ENCODE results near the gene RIN2. TPM values are rescaled to one million over a fixed set of nuclear protein-coding genes. Genes with fewer than 3 reads are reported as not detected.
A peak's percentile ranks its signal among the peaks of the same experiment; 100 is the strongest.

Gene RIN2
- total and polyA plus RNA-seq, 2 of the 4 experiments (the other 2 are of a cell fraction) = 16.1 to 72.2 TPM

- peak overlapping the region; percentile 84 for H3K4ac ChIP-seq (ENCODE audit: low read depth, low read length)
- H2BK20ac ChIP-seq (ENCODE audit: low read depth, low read length) = peak overlapping the region; percentile 86
- peak; percentile 42 for DNase-seq
- in situ Hi-C loops (cut with MboI; ENCODE audit: low sequenced_read_pairs) = loop anchor here (5.0 to 10.0 kb wide), 2 partner anchors 101 to 189 kb away; no protein-coding TSS in a partner anchor
- no TSS peak for BruUV-seq (replicated peaks)
- POLR2A ChIA-PET (ENCODE audit: unreplicated experiment) = interaction anchor here (1.3 to 1.7 kb wide), 3 partner anchors 100 to 104 kb away, joined by 4 to 5 read pairs (median 5); no protein-coding TSS in a partner anchor
- ATAC-seq (ENCODE audit: low read depth) = no peak; the same call in 1 of the 2 replicates
- peak overlapping the region; percentile 76 for H2BK120ac ChIP-seq (ENCODE audit: low read depth, low read length)
- H3K4me2 ChIP-seq (ENCODE audit: low read depth, low read length) = peak overlapping the region; percentile 13; the same call in 1 of the 2 replicates
- H3K4me3 ChIP-seq (ENCODE audit: insufficient read depth, low read depth, low read length) = no peak overlapping the region
- peaks cover 9 to 63% of the 10 kb centered on the region in 2 experiments for H3K79me1 ChIP-seq (ENCODE audit: low read depth in 1 of 2, low read length in 2 of 2)
- H4K5ac ChIP-seq (ENCODE audit: low read depth, low read length) = peak overlapping the region; percentile 65; the same call in 1 of the 2 replicates
- H2AK9ac ChIP-seq (replicated peaks; ENCODE audit: low read depth, low read length, poor library complexity) = no peak overlapping the region
- TF ChIP-seq RCOR1 (IDR thresholded peaks at IDR 0.05; ENCODE audit: insufficient replicate concordance, low read length) (no peak), FOS (IDR thresholded peaks at IDR 0.05; ENCODE audit: low read depth, low read length) (no peak), MAZ (IDR thresholded peaks at IDR 0.05; ENCODE audit: borderline replicate concordance, low read depth, low read length) (no peak), RAD21 (IDR thresholded peaks at IDR 0.05; ENCODE audit: low read length) (no peak), MXI1 (IDR thresholded peaks at IDR 0.05; ENCODE audit: borderline replicate concordance, low read depth, low read length) (no peak), POLR2A (IDR thresholded peaks at IDR 0.05; ENCODE audit: low read depth, low read length) (no peak), CEBPB (IDR thresholded peaks at IDR 0.05; ENCODE audit: low read depth, low read length) (no peak), SMC3 (IDR thresholded peaks at IDR 0.05; ENCODE audit: low read depth, low read length) (no peak), MAFK (IDR thresholded peaks at IDR 0.05; ENCODE audit: low read depth, low read length) (no peak), CTCF (conservative IDR thresholded peaks at IDR 0.05; ENCODE audit: low read depth, low read length) (no peak), ELK1 (IDR thresholded peaks at IDR 0.05; ENCODE audit: borderline replicate concordance, low read depth, low read length) (no peak)
- H3K56ac ChIP-seq (ENCODE audit: extremely low read depth, insufficient read depth, low read length) = peak overlapping the region; percentile 61; the same call in 1 of the 2 replicates
- H3K23ac ChIP-seq (ENCODE audit: low read depth, low read length) = peak overlapping the region; percentile 84
- peaks cover 12% of the 10 kb centered on the region for H3K9me1 ChIP-seq (ENCODE audit: insufficient read depth, low read length)
- H3K4me1 ChIP-seq (ENCODE audit: control insufficient read depth, insufficient read depth, low read length) = peaks cover 22% of the 10 kb centered on the region
- intact Hi-C loops (cut with micrococcal nuclease) = loop anchor here (1.0 to 2.0 kb wide), 4 partner anchors 29 to 208 kb away; no protein-coding TSS in a partner anchor
- WGBS, 2 experiments (ENCODE audit: extremely low coverage in 2 of 2, insufficient read length in 1 of 2) = no CpG with 5 or more reads among the region's 1 CpG
- CTCF ChIA-PET = interaction anchor here (0.6 to 2.8 kb wide), 4 partner anchors 22 to 167 kb away, joined by 3 to 10 read pairs (median 4); no protein-coding TSS in a partner anchor
- H4K91ac ChIP-seq (ENCODE audit: insufficient read depth, low read depth, low read length) = peak overlapping the region; percentile 76
- H3K18ac ChIP-seq (ENCODE audit: low read depth, low read length) = peak overlapping the region; percentile 83; the same call in 1 of the 2 replicates
- peak overlapping the region; percentile 96 for H2BK5ac ChIP-seq (ENCODE audit: low read depth, low read length, poor library complexity, severe bottlenecking)
- peak overlapping the region; percentile 87 for H3K27ac ChIP-seq (ENCODE audit: insufficient read depth, low read length)
- 0 out of 2 replicates have a peak, but pooled peaks cover 2% of the 10 kb centered on the region for H3K9me3 ChIP-seq (ENCODE audit: control insufficient read depth, insufficient read depth, low read length)
- peak overlapping the region; percentile 80 for H3K14ac ChIP-seq (replicated peaks; ENCODE audit: low read depth, low read length)
- peak overlapping the region; percentile 65 to 70; a peak in 3 of 4 replicates for H4K8ac ChIP-seq (ENCODE audit: low read depth in 2 of 2, low read length in 2 of 2)
- H2AFZ ChIP-seq (replicated peaks; ENCODE audit: low read length, poor library complexity) = peak overlapping the region; percentile 68
- no peaks in the 10 kb centered on the region for H4K20me1 ChIP-seq (ENCODE audit: insufficient read depth, low read length)
- H2BK15ac ChIP-seq (ENCODE audit: low read depth, low read length) = peak overlapping the region; percentile 69
- H3K9ac ChIP-seq (ENCODE audit: low read depth, low read length) = no peak overlapping the region
- H3K36me3 ChIP-seq (ENCODE audit: control insufficient read depth, insufficient read depth, low read length) = no peaks in the 10 kb centered on the region
- H3K27me3 ChIP-seq (ENCODE audit: control insufficient read depth, insufficient read depth, low read length) = no peaks in the 10 kb centered on the region
- dilution Hi-C loops (cut with HindIII; ENCODE audit: low sequenced_read_pairs, unreplicated experiment) = no loop called here
- H2AK5ac ChIP-seq (ENCODE audit: low read depth, low read length) = peak overlapping the region; percentile 57
Measured at GRCh38 chr20:19785983-19786285, 27.9 kb downstream of the RIN2 start.

All from IMR-90 (cell line).